ENCODE results near the gene MC1R.
A peak's percentile ranks its signal among the peaks of the same experiment; 100 is the strongest.
"Not testable (repeated sequence)": the region's sequence is repeated elsewhere in the genome, so short reads cannot be mapped to it uniquely, and the experiment has no call there.

MC1R gene

DNA sequence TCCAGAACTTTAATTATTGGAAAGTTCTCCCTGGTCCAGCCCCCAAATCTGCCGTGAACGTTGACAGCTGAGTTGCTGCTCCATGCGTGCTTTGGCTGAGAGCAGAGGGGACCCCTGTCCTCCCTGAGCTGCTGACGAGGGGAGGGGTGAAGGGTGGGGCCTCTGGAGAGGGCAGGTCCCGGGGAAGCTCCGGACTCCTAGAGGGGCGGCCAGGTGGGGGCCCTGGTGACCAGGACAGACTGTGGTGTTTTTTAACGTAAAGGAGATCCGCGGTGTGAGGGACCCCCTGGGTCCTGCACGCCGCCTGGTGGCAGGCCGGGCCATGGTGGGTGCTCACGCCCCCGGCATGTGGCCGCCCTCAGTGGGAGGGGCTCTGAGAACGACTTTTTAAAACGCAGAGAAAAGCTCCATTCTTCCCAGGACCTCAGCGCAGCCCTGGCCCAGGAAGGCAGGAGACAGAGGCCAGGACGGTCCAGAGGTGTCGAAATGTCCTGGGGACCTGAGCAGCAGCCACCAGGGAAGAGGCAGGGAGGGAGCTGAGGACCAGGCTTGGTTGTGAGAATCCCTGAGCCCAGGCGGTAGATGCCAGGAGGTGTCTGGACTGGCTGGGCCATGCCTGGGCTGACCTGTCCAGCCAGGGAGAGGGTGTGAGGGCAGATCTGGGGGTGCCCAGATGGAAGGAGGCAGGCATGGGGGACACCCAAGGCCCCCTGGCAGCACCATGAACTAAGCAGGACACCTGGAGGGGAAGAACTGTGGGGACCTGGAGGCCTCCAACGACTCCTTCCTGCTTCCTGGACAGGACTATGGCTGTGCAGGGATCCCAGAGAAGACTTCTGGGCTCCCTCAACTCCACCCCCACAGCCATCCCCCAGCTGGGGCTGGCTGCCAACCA, at the start of gene MC1R:
Gene MC1R (plus strand): TSS at position 410 of the 895 bp plus-strand sequence. CDS start 397 bp downstream, at position 807.
- peaks cover 10% of the 10 kb centered on the region for H3K4me1 ChIP-seq (ENCODE audit: insufficient read depth, low read length)
- no peak within 1 kb of the TSS for H3K27ac ChIP-seq (ENCODE audit: low read length)
- H3K9ac ChIP-seq (ENCODE audit: low read depth, low read length), result peak within 1 kb of the TSS; percentile 55; the same call in 1 of the 2 replicates

DNA sequence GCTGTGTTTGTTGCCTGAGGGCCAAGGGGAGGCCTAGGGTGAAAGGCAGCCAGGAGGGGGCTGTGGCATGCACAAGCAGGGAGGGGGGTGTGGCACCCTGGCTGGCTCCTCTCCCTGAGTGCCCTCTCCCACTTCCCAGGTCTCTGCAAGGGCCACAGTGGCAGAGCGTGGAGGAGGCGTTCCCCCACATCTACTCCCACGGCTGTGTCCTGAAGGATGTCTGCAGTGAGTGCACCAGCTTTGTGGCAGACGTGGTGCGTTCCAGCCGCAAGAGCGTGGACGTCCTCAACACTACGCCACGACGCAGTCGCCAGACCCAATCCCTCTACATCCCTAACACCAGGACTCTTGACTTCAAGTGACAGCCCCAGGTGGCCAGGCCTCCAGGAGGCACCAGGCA, 48.8 kb upstream of the MC1R start:
- peaks cover 11% of the 10 kb centered on the region for H3K36me3 ChIP-seq (ENCODE audit: insufficient read depth, low read depth, low read length)
- no peak overlapping the region for H3K9ac ChIP-seq (ENCODE audit: low read depth, low read length)
- no peaks in the 10 kb centered on the region; the same call in 1 of the 2 replicates for H3K4me1 ChIP-seq (ENCODE audit: insufficient read depth, low read length)
- H3K27me3 ChIP-seq (ENCODE audit: insufficient read depth, low read length), result peaks cover 5% of the 10 kb centered on the region; the same call in 1 of the 2 replicates
- H3K4me3 ChIP-seq (ENCODE audit: low read length), result no peak overlapping the region
- H3K9me3 ChIP-seq (ENCODE audit: insufficient read depth, low read depth, low read length), result peaks cover 10% of the 10 kb centered on the region; the same call in 1 of the 2 replicates
- H3K27ac ChIP-seq (ENCODE audit: low read length), result no peak overlapping the region

More for the DNA sequence above, at the start of gene MC1R:
- Histone ChIP-seq H3K4me3 (ENCODE audit: low read length) (peak within 1 kb of the TSS; percentile 71), H3K9me3 (ENCODE audit: insufficient read depth, low read depth, low read length) (no peaks in the 10 kb centered on the region), H3K36me3 (ENCODE audit: insufficient read depth, low read depth, low read length) (no peaks in the 10 kb centered on the region), H3K27me3 (ENCODE audit: insufficient read depth, low read length) (peaks cover 47% of the 10 kb centered on the region)

DNA sequence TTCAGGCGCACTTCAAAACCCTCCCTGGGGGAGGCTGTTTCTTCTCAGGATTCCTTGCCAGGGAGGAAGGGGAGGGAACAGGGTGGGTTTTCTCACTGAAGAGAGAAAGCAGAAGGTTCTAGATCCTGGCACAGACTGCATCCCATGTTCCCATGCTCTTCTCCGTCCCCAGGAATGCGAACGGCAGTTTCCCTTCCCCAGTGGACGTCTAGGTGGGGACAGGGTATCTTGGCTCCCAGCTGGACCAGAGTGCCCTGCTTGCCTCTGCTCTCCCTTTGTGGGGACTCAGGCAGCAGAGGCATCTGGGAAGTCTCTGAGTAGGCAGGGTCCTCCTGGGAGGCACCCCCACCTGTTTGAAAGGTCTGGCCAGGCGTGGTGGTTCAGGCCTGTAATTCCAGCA, 48.2 kb upstream of the MC1R start:
- no peak overlapping the region for H3K9ac ChIP-seq (ENCODE audit: low read depth, low read length)
- no peak overlapping the region for H3K27ac ChIP-seq (ENCODE audit: low read length)
- no peak overlapping the region for H3K4me3 ChIP-seq (ENCODE audit: low read length)

DNA sequence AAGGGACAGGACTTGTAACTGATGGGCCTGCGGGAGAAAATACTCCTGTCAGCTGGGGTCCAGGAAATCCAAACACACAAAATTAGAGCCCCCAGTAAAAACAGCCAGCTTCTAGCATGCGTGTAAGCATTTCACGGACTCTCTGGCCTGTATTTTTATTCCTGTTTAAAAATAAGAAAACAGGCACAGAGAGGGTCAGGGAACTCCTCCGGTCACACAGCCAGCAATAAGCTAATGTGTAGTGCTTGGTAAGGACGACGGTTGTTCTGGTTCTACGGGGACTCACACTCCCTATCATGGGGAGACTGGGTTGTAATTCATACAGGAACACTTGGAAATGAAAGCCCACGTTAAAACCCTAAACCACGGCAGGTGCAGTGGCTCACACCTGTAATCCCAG, 46.8 kb upstream of the MC1R start:
- peaks cover 5% of the 10 kb centered on the region; the same call in 1 of the 2 replicates for H3K27me3 ChIP-seq (ENCODE audit: insufficient read depth, low read length)
- no peak overlapping the region for H3K9ac ChIP-seq (ENCODE audit: low read depth, low read length)
- no peaks in the 10 kb centered on the region; the same call in 1 of the 2 replicates for H3K4me1 ChIP-seq (ENCODE audit: insufficient read depth, low read length)
- H3K36me3 ChIP-seq (ENCODE audit: insufficient read depth, low read depth, low read length), result peaks cover 21% of the 10 kb centered on the region
- no peak overlapping the region for H3K4me3 ChIP-seq (ENCODE audit: low read length)
- no peak overlapping the region for H3K27ac ChIP-seq (ENCODE audit: low read length)
- peaks cover 10% of the 10 kb centered on the region; the same call in 1 of the 2 replicates for H3K9me3 ChIP-seq (ENCODE audit: insufficient read depth, low read depth, low read length)

More for the DNA sequence above, 48.2 kb upstream of the MC1R start:
- H3K27me3 ChIP-seq (ENCODE audit: insufficient read depth, low read length), result peaks cover 5% of the 10 kb centered on the region; the same call in 1 of the 2 replicates
- peaks cover 10% of the 10 kb centered on the region; the same call in 1 of the 2 replicates for H3K9me3 ChIP-seq (ENCODE audit: insufficient read depth, low read depth, low read length)
- no peaks in the 10 kb centered on the region; the same call in 1 of the 2 replicates for H3K4me1 ChIP-seq (ENCODE audit: insufficient read depth, low read length)
- H3K36me3 ChIP-seq (ENCODE audit: insufficient read depth, low read depth, low read length), result peaks cover 15% of the 10 kb centered on the region

DNA sequence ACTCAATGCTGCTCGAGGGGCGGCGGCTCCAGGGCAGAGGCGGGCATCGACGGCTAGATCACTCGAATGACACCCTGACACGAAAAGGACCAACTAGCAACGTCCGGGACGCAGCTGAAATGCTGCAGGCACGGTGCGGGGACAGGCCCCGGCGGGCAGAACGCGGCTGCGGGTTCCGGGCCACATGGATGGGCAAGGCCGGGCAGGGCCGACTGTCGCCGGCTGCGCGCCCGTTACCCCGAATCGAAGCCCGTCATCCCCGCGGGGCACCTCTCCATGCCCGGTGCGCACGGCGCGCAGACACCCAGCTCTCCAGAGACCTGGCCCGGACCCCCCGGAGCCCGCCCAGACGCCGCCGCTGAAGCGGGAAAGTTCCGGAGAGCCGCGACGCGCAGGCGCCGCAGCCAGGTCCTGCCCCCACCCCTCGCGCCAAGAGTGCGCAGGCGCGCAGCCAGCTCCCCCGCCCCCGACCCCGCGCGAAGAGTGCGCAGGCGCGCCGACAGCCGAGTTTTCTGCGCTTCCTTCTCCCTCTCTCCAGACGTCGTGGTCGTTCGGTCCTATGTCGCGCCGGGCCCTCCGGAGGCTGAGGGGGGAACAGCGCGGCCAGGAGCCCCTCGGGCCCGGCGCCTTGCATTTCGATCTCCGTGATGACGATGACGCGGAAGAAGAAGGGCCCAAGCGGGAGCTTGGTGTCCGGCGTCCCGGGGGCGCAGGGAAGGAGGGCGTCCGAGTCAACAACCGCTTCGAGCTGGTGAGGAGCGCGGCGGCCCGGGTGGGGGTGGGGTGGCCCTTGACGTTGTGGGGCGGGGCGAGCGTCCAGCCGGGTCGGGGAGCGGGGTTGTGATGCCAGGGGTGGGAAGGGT, 45.3 kb upstream of the MC1R start, which contains the start of gene TCF25:
Gene TCF25 (plus strand): TSS at position 484 of the 863 bp plus-strand sequence. CDS start 76 bp downstream, at position 560.
- Histone ChIP-seq H3K4me1 (ENCODE audit: insufficient read depth, low read length) (no peaks in the 10 kb centered on the region; the same call in 1 of the 2 replicates), H3K36me3 (ENCODE audit: insufficient read depth, low read depth, low read length) (peaks cover 19% of the 10 kb centered on the region), H3K9ac (ENCODE audit: low read depth, low read length) (peak within 1 kb of the TSS; percentile 94), H3K4me3 (ENCODE audit: low read length) (peak within 1 kb of the TSS; percentile 84), H3K27ac (ENCODE audit: low read length) (peak within 1 kb of the TSS; percentile 83), H3K9me3 (ENCODE audit: insufficient read depth, low read depth, low read length) (peaks cover under 1% of the 10 kb centered on the region; the same call in 1 of the 2 replicates), H3K27me3 (ENCODE audit: insufficient read depth, low read length) (peaks cover 5% of the 10 kb centered on the region; the same call in 1 of the 2 replicates)

DNA sequence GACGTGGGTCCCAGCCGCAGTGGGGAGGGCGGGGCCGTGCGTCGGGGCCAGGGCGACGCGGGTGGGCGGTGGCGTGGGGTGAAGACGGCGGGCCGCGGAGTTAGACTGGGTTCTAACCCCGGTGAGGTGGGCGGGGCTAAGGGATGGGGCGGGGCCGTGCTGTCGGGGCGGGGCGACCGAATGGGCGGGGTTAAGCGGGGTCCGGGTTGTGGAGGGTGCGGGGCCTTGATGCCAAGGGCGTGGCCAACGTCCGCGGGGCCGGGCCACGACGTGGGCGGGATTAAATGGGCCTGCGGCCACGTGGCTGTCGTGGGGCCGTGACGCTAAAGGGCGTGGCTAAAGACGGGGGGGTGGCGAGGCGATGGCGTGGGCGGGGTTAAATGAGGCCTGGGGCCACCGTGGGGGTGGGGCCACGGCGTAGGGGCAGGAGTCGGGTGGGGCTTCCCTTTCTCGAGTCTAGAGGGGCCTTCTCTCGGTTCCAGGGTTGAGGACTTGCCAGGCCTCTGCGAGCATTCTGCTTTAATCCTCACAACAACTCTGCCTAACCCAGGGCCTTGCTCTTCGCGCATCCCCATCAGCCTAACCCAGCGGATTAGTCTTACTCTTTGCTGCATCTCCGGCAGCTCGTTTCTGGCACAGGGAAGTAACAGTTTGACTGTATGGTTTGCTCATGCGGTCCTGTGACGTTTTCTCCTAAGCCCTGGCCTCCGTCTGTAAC, 44.5 kb upstream of the MC1R start:
- Histone ChIP-seq H3K4me3 (ENCODE audit: low read length) (peak overlapping the region; percentile 84), H3K9me3 (ENCODE audit: insufficient read depth, low read depth, low read length) (no peaks in the 10 kb centered on the region), H3K27ac (ENCODE audit: low read length) (no peak overlapping the region), H3K27me3 (ENCODE audit: insufficient read depth, low read length) (peaks cover 5% of the 10 kb centered on the region; the same call in 1 of the 2 replicates), H3K4me1 (ENCODE audit: insufficient read depth, low read length) (no peaks in the 10 kb centered on the region; the same call in 1 of the 2 replicates), H3K36me3 (ENCODE audit: insufficient read depth, low read depth, low read length) (peaks cover 26% of the 10 kb centered on the region), H3K9ac (ENCODE audit: low read depth, low read length) (peak overlapping the region; percentile 94; the same call in 1 of the 2 replicates)

DNA sequence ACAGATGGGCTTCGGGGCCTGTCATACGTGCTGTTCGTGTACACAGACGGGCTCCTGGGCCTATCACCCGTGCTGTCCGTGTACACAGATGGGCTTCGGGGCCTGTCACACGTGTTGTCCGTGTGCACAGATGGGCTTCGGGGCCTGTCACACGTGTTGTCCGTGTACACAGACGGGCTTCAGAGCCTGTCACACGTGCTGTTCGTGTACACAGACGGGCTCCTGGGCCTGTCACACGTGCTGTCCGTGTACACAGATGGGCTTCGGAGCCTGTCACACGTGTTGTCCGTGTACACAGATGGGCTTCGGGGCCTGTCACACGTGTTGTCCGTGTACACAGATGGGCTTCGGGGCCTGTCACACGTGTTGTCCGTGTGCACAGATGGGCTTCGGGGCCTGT, 39.5 kb upstream of the MC1R start:
- not testable (repeated sequence) for H3K4me3 ChIP-seq (ENCODE audit: low read length); H3K9me3 ChIP-seq (ENCODE audit: insufficient read depth, low read depth, low read length); H3K27ac ChIP-seq (ENCODE audit: low read length); H3K9ac ChIP-seq (ENCODE audit: low read depth, low read length); H3K27me3 ChIP-seq (ENCODE audit: insufficient read depth, low read length); H3K4me1 ChIP-seq (ENCODE audit: insufficient read depth, low read length)
- H3K36me3 ChIP-seq (ENCODE audit: insufficient read depth, low read depth, low read length), result peaks cover 56% of the 10 kb centered on the region

DNA sequence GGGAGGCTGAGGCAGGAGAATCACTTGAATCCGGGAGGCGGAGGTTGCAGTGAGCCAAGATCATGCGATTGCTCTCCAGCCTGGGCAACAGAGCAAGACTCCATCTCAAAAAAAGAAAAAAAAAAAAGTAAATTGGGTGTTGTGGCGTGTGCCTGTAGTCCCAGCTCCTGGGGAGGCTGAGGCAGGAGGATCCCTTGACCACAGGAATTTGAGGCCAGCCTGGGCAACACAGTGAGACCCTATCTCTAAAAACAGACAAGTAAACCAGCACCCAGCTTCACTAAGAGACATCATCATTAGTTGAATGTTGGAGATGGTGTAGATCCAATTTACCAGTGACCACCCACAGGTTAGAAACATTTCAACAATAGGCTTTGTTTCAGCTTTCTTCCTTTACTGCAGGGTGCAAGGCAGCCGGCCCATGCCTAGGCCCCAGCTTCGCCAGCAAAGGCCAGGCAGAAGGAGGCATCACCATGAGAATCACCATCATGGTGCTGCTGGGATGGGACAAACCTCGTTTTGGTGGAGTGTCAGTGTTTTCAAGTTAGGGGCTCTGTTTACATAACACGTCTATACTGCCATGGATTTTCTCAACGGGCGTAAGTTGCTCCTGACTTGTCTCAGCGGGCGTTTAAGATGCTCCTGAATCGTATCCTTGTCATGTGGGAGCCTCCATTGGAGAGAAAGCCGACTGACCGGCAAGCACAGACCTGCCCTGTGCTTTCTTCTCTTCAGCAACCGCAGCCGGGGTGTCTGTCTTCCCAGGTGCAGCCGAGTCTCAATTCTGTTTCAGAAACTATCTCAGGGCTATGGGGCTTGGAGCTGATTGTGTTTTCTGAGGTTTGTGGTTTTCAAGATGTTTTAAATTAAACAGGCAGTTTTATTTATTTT, 37.9 kb upstream of the MC1R start:
- no peak overlapping the region for H3K4me3 ChIP-seq (ENCODE audit: low read length)
- H3K9ac ChIP-seq (ENCODE audit: low read depth, low read length), result no peak overlapping the region
- H3K4me1 ChIP-seq (ENCODE audit: insufficient read depth, low read length), result no peaks in the 10 kb centered on the region
- no peak overlapping the region for H3K27ac ChIP-seq (ENCODE audit: low read length)
- no peaks in the 10 kb centered on the region for H3K27me3 ChIP-seq (ENCODE audit: insufficient read depth, low read length)
- H3K9me3 ChIP-seq (ENCODE audit: insufficient read depth, low read depth, low read length), result no peaks in the 10 kb centered on the region
- H3K36me3 ChIP-seq (ENCODE audit: insufficient read depth, low read depth, low read length), result peaks cover 57% of the 10 kb centered on the region

DNA sequence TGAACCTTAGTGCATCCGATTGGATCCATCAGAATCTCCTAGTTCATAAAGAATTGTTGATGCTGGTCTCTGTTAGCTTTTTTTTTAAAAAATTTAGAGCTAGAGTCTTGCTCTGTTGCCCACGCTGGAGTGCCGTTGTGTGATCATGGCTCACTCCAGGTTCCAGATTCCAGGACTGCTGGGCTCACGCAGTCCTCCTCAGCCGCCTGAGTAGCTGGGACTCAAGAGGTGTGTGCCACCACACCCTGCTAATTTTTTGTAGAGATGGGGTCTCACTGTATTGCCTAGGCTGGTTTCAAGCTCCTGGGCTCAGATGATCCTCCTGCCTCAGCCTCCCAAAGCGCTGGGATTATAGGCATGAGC, 37.3 kb upstream of the MC1R start:
- Histone ChIP-seq H3K27me3 (ENCODE audit: insufficient read depth, low read length) (no peaks in the 10 kb centered on the region), H3K4me1 (ENCODE audit: insufficient read depth, low read length) (no peaks in the 10 kb centered on the region), H3K4me3 (ENCODE audit: low read length) (no peak overlapping the region), H3K27ac (ENCODE audit: low read length) (no peak overlapping the region), H3K9ac (ENCODE audit: low read depth, low read length) (no peak overlapping the region), H3K9me3 (ENCODE audit: insufficient read depth, low read depth, low read length) (no peaks in the 10 kb centered on the region), H3K36me3 (ENCODE audit: insufficient read depth, low read depth, low read length) (peaks cover 54% of the 10 kb centered on the region)

DNA sequence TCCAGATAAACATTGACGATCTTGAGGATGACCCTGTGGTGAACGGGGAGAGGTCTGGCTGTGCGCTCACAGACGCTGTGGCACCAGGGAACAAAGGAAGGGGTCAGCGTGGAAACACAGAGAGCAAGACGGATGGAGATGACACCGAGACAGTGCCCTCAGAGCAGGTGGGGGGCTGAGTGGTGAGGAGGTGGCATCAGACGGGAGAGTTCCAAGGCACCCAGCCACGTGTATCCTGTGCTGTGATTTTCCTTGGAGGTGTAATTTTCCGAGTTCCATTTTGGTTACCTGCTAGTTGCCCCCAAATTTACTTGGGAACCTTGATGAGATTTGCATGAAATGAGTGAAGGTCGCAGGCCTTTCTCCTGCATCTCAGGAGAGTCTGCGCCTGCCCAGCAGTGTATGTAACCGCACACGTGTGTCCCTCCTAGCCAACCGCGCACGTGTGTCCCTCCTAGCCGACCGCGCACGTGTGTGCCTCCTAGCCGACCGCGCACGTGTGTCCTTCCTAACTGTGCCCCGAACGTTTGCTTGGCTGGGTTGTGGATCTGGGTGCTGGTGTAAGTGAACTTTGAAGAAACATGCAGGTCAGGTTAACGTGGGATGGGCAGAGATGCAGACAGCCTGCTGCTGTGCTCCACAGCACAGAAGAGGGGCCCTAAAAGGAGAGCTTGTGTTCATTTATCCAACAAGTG, 35.2 kb upstream of the MC1R start:
- Histone ChIP-seq H3K36me3 (ENCODE audit: insufficient read depth, low read depth, low read length) (peaks cover 69% of the 10 kb centered on the region), H3K9ac (ENCODE audit: low read depth, low read length) (no peak overlapping the region), H3K27ac (ENCODE audit: low read length) (no peak overlapping the region), H3K27me3 (ENCODE audit: insufficient read depth, low read length) (no peaks in the 10 kb centered on the region), H3K9me3 (ENCODE audit: insufficient read depth, low read depth, low read length) (no peaks in the 10 kb centered on the region), H3K4me3 (ENCODE audit: low read length) (no peak overlapping the region), H3K4me1 (ENCODE audit: insufficient read depth, low read length) (no peaks in the 10 kb centered on the region)

All from iPS-20b (cell line).